Activated CD8-positive, alpha-beta T cell treated with anti-CD3 and anti-CD28 coated beads for 36 hours (primary cell): ENCODE measurements around the gene POLN. TPM values are rescaled to one million over a fixed set of nuclear protein-coding genes. Genes with fewer than 3 reads are reported as not detected.

ENCODE experiments used
- ATAC-seq: fragments of 200-7000 bp; cut with Tn5 transposase; one replicate; pipeline ENCODE4 v1.10.0; 2021; ENCODE audit warnings: mild to moderate bottlenecking, moderate library complexity
- CTCF ChIA-PET: fragments of 350-600 bp; sonication (Branson Sonifier 250); formaldehyde crosslinking; loops from one replicate; lab custom pipeline; 2021; ENCODE audit warnings: antibody characterized with exemption; lab: Charles Lee
- POLR2A ChIA-PET: fragments of 350-600 bp; sonication (Branson Sonifier 250); formaldehyde crosslinking; loops from one replicate; lab custom pipeline; 2021; ENCODE audit warnings: antibody characterized with exemption; lab: Charles Lee
- DNase-seq: peaks from one replicate; pipeline ENCODE4 v3.0.0-alpha.2; 2020
- H3K27ac Mint-ChIP-seq: one replicate; pipeline ENCODE4 v1.8.0; 2021; ENCODE audit warnings: mild to moderate bottlenecking, mixed read lengths
- H3K27me3 Mint-ChIP-seq: one replicate; pipeline ENCODE4 v1.8.0; 2021; ENCODE audit warnings: mixed read lengths
- H3K36me3 Mint-ChIP-seq: one replicate; pipeline ENCODE4 v1.8.0; 2021; ENCODE audit warnings: low read depth, mixed read lengths
- H3K4me1 Mint-ChIP-seq: one replicate; pipeline ENCODE4 v1.8.0; 2021; ENCODE audit warnings: low read depth, mixed read lengths
- H3K4me3 Mint-ChIP-seq: one replicate; pipeline ENCODE4 v1.8.0; 2021; ENCODE audit warnings: mild to moderate bottlenecking, moderate library complexity, mixed read lengths
- H3K9me3 Mint-ChIP-seq: one replicate; pipeline ENCODE4 v1.8.0; 2021; ENCODE audit warnings: mixed read lengths
- CTCF ChIP-seq: fragments of 200-600 bp; IDR thresholded peaks from one replicate; pipeline ENCODE4 v1.8.0; 2022; ENCODE audit warnings: antibody characterized with exemption, mild to moderate bottlenecking
- intact Hi-C: fragments of 100-400 bp; cut with micrococcal nuclease; formaldehyde crosslinking; loops from one replicate; pipeline ENCODE4 v1.10.0; 2022
- total RNA-seq, 2 experiments: library from RNA; stranded (reverse); gene quantifications; one replicate each; pipeline ENCODE4 v1.2.3, GENCODE V29; 2021

The POLN gene
- total RNA-seq, 2 experiments from 2014 or later: 2.1 to 2.9 TPM

DNA sequence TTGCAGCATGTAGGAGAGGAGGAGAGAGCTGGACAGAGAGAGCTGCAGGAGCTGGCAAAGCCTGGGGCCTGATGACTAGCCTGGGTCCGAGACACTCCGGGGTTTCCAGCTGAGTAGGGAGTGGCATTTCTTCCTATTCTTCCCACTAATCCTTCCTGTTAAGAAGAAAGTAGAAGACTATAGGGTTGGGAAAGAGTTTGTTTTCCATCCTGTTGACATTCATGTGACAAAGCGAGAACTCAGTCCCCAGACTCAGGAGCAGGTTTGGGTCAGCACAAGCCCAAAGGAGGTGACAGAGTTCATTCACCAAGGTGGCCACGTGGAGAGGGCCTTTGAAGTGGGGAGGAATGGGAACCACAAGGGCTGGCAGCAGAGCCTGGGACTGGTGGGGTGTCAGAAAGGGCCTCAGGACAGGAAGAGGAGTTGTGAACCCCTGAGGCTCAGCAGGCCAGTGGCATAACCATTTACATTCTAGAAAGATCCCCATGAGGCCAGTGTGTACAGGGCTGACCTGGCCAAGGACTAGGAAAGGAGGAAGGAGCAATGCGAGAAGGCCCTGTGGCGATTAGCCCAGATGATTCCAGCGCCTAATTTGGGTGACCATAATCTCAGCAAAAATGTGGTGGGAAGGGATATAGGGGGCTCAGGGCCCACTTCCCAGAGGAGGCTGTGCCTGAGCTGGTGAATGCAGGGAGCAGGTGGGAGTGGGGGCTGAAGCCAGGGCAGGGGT, 3.3 kb upstream of the POLN start:
- DNase-seq: no peak
- CTCF ChIA-PET: no interaction called here
- TF ChIP-seq CTCF: no peak
- POLR2A ChIA-PET: interaction anchor here (1.1 kb wide), 1 partner anchor 15 kb away, joined by 3 read pairs; no protein-coding TSS in a partner anchor
- peaks cover 6% of the 10 kb centered on the region for H3K36me3 Mint-ChIP-seq
- peak overlapping the region; percentile 44 for H3K27ac Mint-ChIP-seq
- no peaks in the 10 kb centered on the region for H3K27me3 Mint-ChIP-seq
- intact Hi-C loops: no loop called here
- peaks cover 27% of the 10 kb centered on the region for H3K4me1 Mint-ChIP-seq
- no peaks in the 10 kb centered on the region for H3K9me3 Mint-ChIP-seq
- H3K4me3 Mint-ChIP-seq: no peak overlapping the region
- no peak for ATAC-seq

DNA sequence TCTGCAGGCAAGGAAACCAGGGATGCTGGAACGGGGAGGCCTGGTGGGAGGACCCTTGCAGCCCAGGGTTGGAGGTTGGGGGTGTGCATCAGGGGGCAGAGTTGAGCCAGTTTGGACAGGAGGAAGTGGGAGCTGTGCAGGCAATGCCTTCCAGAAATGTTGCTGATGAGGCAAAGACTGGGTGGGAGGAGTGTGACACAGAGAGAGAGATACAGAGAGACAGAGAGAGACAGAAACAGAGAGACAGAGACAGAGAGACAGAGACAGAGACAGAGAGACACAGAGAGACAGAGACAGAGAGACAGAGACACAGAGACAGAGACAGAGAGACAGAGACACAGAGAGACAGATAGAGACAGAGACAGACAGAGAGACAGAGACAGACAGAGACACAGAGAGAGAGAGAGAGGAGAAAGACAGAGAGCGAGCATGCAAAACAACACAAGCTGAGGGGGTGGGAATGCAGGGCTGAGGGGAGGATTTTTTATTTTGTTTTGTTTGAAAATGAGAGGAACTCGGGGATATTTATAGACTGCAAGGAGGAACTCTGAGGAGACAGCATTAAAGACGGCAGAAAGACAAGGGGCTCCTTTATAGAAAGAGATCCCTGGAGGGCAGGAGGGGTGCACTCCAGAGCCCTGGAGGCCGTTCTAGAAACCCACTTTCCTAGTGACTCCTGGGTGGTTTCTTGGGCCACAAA, 1.9 kb upstream of the POLN start:
- intact Hi-C loops: loop anchor here (5.0 kb wide), 1 partner anchor 168 kb away; no protein-coding TSS in a partner anchor
- ChIA-PET CTCF (no interaction called here), POLR2A (no interaction called here)
- peak overlapping the region; percentile 52 for H3K27ac Mint-ChIP-seq
- no peaks in the 10 kb centered on the region for H3K27me3 Mint-ChIP-seq
- no peaks in the 10 kb centered on the region for H3K9me3 Mint-ChIP-seq
- no peak for TF ChIP-seq CTCF
- DNase-seq (peak; percentile 45), ATAC-seq (no peak)
- H3K36me3 Mint-ChIP-seq: peaks cover 16% of the 10 kb centered on the region
- peaks cover 38% of the 10 kb centered on the region for H3K4me1 Mint-ChIP-seq
- no peak overlapping the region for H3K4me3 Mint-ChIP-seq

DNA sequence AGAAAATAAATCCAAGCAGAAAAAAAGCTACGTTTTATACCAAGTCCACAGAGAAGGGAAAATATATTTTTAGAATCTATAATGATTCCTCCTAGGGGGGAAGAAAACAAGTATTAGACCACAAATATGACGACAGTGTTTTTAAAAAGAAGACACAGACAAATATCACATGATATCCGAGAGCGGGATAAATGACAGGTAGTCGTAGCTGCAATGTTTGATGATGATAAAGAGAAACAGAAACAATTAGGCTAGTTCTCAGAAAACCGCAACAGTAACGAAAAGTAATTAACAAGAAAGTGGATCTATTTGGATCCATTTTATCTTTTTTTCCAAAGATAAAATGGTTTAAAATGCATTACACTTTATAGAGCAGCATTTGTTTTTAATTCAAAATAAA, 918 bp downstream of the POLN start:
- no peaks in the 10 kb centered on the region for H3K9me3 Mint-ChIP-seq
- peak overlapping the region; percentile 88 for H3K27ac Mint-ChIP-seq
- H3K4me1 Mint-ChIP-seq: peaks cover 55% of the 10 kb centered on the region
- DNase-seq: no peak
- no peak for TF ChIP-seq CTCF
- no peak for ATAC-seq
- ChIA-PET CTCF (interaction anchor here (0.6 to 2.3 kb wide), 12 partner anchors 17 to 228 kb away, joined by 3 to 15 read pairs (median 4); partner anchors contain the start of genes CFAP99, RNF4 and ZFYVE28), POLR2A (interaction anchor here (0.6 to 3.0 kb wide), 8 partner anchors 10 to 242 kb away, joined by 3 to 17 read pairs (median 4); partner anchors contain the start of genes NELFA and RNF4)
- no peaks in the 10 kb centered on the region for H3K27me3 Mint-ChIP-seq
- H3K4me3 Mint-ChIP-seq: peak overlapping the region; percentile 83
- H3K36me3 Mint-ChIP-seq: peaks cover 31% of the 10 kb centered on the region
- intact Hi-C loops: loop anchor here (5.0 kb wide), 1 partner anchor 171 kb away; no protein-coding TSS in a partner anchor

GRCh38 chr4:2236944-2237666, 4.8 kb downstream of the POLN start:
- ATAC-seq: no peak
- CTCF ChIA-PET: interaction anchor here (1.6 to 7.9 kb wide), 3 partner anchors 18 to 225 kb away, joined by 3 to 63 read pairs (median 4); no protein-coding TSS in a partner anchor
- peaks cover 53% of the 10 kb centered on the region for H3K4me1 Mint-ChIP-seq

More at GRCh38 chr4:2236944-2237666, 4.8 kb downstream of the POLN start:
- Mint-ChIP-seq H3K4me3 (no peak overlapping the region), H3K9me3 (no peaks in the 10 kb centered on the region), H3K27me3 (no peaks in the 10 kb centered on the region), H3K36me3 (peaks cover 39% of the 10 kb centered on the region), H3K27ac (no peak overlapping the region)
- TF ChIP-seq CTCF: no peak
- intact Hi-C loops: no loop called here
- POLR2A ChIA-PET: interaction anchor here (0.7 kb wide), 1 partner anchor 175 kb away, joined by 3 read pairs; no protein-coding TSS in a partner anchor
- DNase-seq: no peak
